Nephron progenitor cell (in vitro differentiated cells): ENCODE data around the gene TFPI.

Experiments
- DNase-seq: peaks from one replicate; pipeline ENCODE4 v3.0.0; 2021
- H3K27ac Mint-ChIP-seq: 2 replicates; pipeline ENCODE4 v1.8.0; 2021; ENCODE audit warnings: mild to moderate bottlenecking, moderate library complexity, mixed read lengths
- H3K27me3 Mint-ChIP-seq: 2 replicates; pipeline ENCODE4 v1.8.0; 2021; ENCODE audit warnings: mild to moderate bottlenecking, low read depth, mixed read lengths; ENCODE audit not compliant: poor library complexity
- H3K36me3 Mint-ChIP-seq: 2 replicates; pipeline ENCODE4 v1.8.0; 2021; ENCODE audit warnings: low read depth, mixed read lengths
- H3K4me1 Mint-ChIP-seq: 2 replicates; pipeline ENCODE4 v1.8.0; 2021; ENCODE audit warnings: mixed read lengths
- H3K4me3 Mint-ChIP-seq: 2 replicates; pipeline ENCODE4 v1.8.0; 2021; ENCODE audit warnings: mild to moderate bottlenecking, moderate library complexity, mixed read lengths
- H3K9me3 Mint-ChIP-seq: 2 replicates; pipeline ENCODE4 v1.8.0; 2021; ENCODE audit warnings: mild to moderate bottlenecking, moderate library complexity, mixed read lengths
- CTCF ChIP-seq: fragments of 200-600 bp; sonication (generic); IDR thresholded peaks from 2 replicates; pipeline ENCODE4 v1.5.0; 2021; ENCODE audit warnings: antibody characterized with exemption

Gene TFPI

DNA sequence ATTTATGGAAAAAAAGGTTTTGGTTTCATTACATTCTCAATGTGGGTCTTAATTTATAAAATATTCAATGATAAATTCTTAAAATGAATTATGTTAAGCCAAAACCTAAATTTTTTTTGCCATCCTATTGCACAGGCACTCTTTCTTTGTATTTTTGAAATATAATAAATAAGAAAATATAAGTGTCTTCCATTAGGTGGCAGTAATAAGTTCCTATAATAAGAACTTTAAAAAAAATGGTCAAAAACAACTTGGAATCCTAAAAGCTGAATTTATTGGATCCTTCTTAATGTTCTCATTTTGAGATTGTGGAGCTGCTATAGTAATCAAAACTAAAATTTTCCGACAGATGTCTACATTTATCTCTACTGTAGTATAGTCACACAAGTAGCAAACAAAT, 111.9 kb downstream of the TFPI start:
- no peaks in the 10 kb centered on the region for H3K27me3 Mint-ChIP-seq
- TF ChIP-seq CTCF = no peak
- no peak overlapping the region for H3K27ac Mint-ChIP-seq
- DNase-seq = no peak
- H3K36me3 Mint-ChIP-seq = no peaks in the 10 kb centered on the region
- peaks cover 10% of the 10 kb centered on the region for H3K4me1 Mint-ChIP-seq
- H3K4me3 Mint-ChIP-seq = no peak overlapping the region
- H3K9me3 Mint-ChIP-seq = no peaks in the 10 kb centered on the region

DNA sequence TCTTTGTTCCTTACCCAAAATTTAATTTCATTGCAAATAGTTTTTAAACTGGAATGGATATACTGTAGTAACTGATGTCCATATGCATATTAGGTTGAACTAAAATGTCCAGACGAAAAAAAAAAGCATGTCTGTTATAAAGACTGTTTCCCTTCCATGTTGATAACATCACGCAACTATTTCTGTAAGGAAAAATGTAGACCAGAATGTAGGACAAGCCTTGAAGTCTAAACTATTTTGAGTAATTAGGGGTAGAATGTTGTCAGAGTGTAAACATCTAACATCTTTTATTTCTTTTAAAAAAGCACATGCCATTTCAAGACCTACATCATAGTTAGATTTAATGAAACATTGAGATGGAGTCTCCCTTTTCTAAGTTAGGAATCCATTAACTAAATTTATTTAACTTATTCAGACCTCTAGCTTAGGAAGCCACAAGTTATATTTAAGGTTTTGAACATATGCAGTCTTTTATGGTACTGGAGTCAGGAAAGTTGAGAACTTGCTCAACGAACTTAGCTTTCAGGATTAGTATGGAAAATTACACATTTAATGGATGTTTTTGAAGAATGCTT, 114.0 kb downstream of the TFPI start:
- Mint-ChIP-seq H3K4me3 (no peak overlapping the region), H3K36me3 (no peaks in the 10 kb centered on the region), H3K27ac (no peak overlapping the region), H3K9me3 (no peaks in the 10 kb centered on the region), H3K27me3 (no peaks in the 10 kb centered on the region), H3K4me1 (no peaks in the 10 kb centered on the region)
- DNase-seq = no peak
- no peak for TF ChIP-seq CTCF

DNA sequence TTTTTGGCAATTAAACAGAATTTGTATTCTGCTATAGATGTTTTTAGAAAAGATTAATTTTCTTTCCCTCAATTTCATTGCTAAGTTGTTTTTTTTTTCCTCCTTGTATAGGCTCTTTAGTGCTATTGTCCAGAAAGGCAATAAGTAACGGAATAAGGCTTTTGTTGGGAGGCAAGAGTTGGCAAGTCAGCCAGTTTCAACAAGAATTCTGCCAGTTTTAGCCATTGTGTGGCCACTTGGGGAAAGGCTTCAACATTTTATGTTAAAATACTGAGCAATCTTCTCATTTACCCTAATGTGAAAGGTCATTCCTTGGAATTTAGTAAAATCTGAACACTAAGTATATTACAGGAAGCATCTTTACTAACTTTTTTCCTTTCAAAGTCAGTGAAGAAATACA, 115.8 kb downstream of the TFPI start:
- DNase-seq = no peak
- Mint-ChIP-seq H3K4me3 (no peak overlapping the region), H3K9me3 (no peaks in the 10 kb centered on the region), H3K36me3 (no peaks in the 10 kb centered on the region), H3K4me1 (no peaks in the 10 kb centered on the region), H3K27me3 (no peaks in the 10 kb centered on the region), H3K27ac (no peak overlapping the region)
- no peak for TF ChIP-seq CTCF

- Mint-ChIP-seq H3K4me1 (no peaks in the 10 kb centered on the region), H3K9me3 (no peaks in the 10 kb centered on the region), H3K27ac (no peak overlapping the region), H3K36me3 (no peaks in the 10 kb centered on the region), H3K4me3 (no peak overlapping the region), H3K27me3 (no peaks in the 10 kb centered on the region)
- no peak for DNase-seq
- TF ChIP-seq CTCF = no peak
Observed at GRCh38 chr2:187435756-187436155, 118.5 kb downstream of the TFPI start.

DNA sequence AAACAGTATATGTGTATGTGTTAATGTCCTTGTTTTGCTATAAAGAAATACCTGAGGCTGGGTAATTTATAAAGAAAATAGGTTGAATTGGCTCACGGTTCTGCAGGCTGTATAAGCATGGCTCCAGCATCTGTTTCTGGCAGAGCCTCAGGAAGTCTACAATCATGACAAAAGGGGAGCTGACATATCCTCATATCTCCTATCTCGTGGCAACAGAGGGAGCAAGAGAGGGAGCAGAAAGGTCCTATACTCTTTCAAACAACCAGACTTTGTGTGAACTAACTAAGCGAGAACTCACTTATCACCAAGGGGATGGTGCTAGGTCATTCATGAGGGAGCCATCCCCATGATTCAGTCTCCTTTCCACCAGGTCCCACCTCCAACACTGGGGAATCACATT, 119.2 kb downstream of the TFPI start:
- no peak overlapping the region for H3K4me3 Mint-ChIP-seq
- no peak for DNase-seq
- H3K4me1 Mint-ChIP-seq = no peaks in the 10 kb centered on the region
- H3K27me3 Mint-ChIP-seq = no peaks in the 10 kb centered on the region
- no peak for TF ChIP-seq CTCF
- H3K36me3 Mint-ChIP-seq = no peaks in the 10 kb centered on the region
- H3K27ac Mint-ChIP-seq = no peak overlapping the region
- no peaks in the 10 kb centered on the region for H3K9me3 Mint-ChIP-seq

DNA sequence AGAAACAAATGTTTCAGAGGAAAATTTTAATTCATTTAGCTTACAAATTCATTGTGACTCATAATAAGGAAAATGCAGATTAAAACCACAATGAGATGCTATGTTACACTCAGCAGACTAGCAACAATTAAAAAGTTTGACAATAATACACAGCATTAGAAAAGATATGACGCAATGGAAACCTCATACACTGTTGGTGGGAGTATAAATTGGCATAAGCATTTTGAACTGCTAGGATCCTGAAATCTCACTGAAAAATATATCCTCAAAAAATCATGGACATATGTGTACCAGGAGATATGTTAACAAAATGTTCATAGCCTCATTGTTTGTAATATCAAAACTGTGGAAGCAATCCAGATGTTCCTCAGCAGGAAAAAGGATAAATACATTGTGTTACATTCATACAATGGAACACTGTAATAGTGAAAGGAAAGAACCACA, 119.9 kb downstream of the TFPI start:
- no peak for TF ChIP-seq CTCF
- Mint-ChIP-seq H3K27ac (no peak overlapping the region), H3K27me3 (no peaks in the 10 kb centered on the region), H3K4me3 (no peak overlapping the region), H3K4me1 (no peaks in the 10 kb centered on the region), H3K36me3 (no peaks in the 10 kb centered on the region), H3K9me3 (no peaks in the 10 kb centered on the region)
- no peak for DNase-seq
